ENCODE results near the gene MAP7. TPM values are rescaled to one million over a fixed set of nuclear protein-coding genes. Genes with fewer than 3 reads are reported as not detected.

The MAP7 gene
- total RNA-seq, 1 donor from 2014 or later = 1.3 TPM

DNA sequence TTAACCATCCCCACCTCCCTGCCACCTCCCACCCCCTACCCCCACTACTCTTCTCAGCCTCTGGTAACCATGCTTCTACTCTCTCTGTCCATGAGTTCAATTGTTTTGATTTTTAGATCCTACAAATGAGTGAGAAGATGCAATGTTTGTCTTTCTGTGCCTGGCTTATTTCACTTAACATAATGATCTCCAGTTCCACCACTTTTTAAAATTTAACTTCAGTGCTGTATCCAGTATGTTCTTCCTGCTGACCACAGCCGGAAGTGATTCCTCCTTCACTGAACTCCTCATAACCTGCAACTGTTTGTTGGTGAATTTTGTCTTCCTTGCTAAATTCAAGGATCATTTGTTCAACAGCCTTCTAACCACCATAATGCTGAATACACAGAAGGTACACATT is 3.9 kb downstream of the MAP7 start:
- H3K27me3 Mint-ChIP-seq (ENCODE audit: low read depth) = peaks cover 83% of the 10 kb centered on the region
- H3K27ac Mint-ChIP-seq (ENCODE audit: unreplicated experiment) = no peak overlapping the region
- H3K9me3 Mint-ChIP-seq = no peaks in the 10 kb centered on the region
- TF ChIP-seq, protein P1, sequence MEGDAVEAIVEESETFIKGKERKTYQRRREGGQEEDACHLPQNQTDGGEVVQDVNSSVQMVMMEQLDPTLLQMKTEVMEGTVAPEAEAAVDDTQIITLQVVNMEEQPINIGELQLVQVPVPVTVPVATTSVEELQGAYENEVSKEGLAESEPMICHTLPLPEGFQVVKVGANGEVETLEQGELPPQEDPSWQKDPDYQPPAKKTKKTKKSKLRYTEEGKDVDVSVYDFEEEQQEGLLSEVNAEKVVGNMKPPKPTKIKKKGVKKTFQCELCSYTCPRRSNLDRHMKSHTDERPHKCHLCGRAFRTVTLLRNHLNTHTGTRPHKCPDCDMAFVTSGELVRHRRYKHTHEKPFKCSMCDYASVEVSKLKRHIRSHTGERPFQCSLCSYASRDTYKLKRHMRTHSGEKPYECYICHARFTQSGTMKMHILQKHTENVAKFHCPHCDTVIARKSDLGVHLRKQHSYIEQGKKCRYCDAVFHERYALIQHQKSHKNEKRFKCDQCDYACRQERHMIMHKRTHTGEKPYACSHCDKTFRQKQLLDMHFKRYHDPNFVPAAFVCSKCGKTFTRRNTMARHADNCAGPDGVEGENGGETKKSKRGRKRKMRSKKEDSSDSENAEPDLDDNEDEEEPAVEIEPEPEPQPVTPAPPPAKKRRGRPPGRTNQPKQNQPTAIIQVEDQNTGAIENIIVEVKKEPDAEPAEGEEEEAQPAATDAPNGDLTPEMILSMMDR (conservative IDR thresholded peaks at IDR 0.05) = no peak
- H3K4me3 Mint-ChIP-seq = no peak overlapping the region
- H3K4me1 Mint-ChIP-seq = peaks cover 4% of the 10 kb centered on the region
- DNase-seq (ENCODE audit: low read depth, low spot score) = no peak
- H3K36me3 Mint-ChIP-seq (ENCODE audit: low read depth) = no peaks in the 10 kb centered on the region

- Mint-ChIP-seq H3K27ac (ENCODE audit: unreplicated experiment) (no peak overlapping the region), H3K9me3 (no peaks in the 10 kb centered on the region), H3K27me3 (ENCODE audit: low read depth) (peaks cover 72% of the 10 kb centered on the region), H3K4me3 (no peak overlapping the region), H3K36me3 (ENCODE audit: low read depth) (no peaks in the 10 kb centered on the region), H3K4me1 (peaks cover 7% of the 10 kb centered on the region)
- TF ChIP-seq, protein P1 (conservative IDR thresholded peaks at IDR 0.05) = no peak
- no peak for DNase-seq (ENCODE audit: low read depth, low spot score)
Observed at GRCh38 chr6:136544326-136544725, 5.9 kb downstream of the MAP7 start.

- Mint-ChIP-seq H3K27ac (ENCODE audit: unreplicated experiment) (no peak overlapping the region), H3K36me3 (ENCODE audit: low read depth) (no peaks in the 10 kb centered on the region), H3K4me3 (no peak overlapping the region), H3K9me3 (no peaks in the 10 kb centered on the region), H3K27me3 (ENCODE audit: low read depth) (peaks cover 43% of the 10 kb centered on the region), H3K4me1 (peaks cover 7% of the 10 kb centered on the region)
- no peak for DNase-seq (ENCODE audit: low read depth, low spot score)
- TF ChIP-seq, protein P1 (conservative IDR thresholded peaks at IDR 0.05) = no peak
Observed at GRCh38 chr6:136541395-136541794, 8.8 kb downstream of the MAP7 start.

GRCh38 chr6:136539967-136540652 is 10.1 kb downstream of the MAP7 start:
- Mint-ChIP-seq H3K27me3 (ENCODE audit: low read depth) (peaks cover 32% of the 10 kb centered on the region), H3K4me3 (no peak overlapping the region), H3K36me3 (ENCODE audit: low read depth) (no peaks in the 10 kb centered on the region), H3K9me3 (peaks cover 2% of the 10 kb centered on the region), H3K4me1 (peaks cover 7% of the 10 kb centered on the region), H3K27ac (ENCODE audit: unreplicated experiment) (no peak overlapping the region)
- no peak for DNase-seq (ENCODE audit: low read depth, low spot score)
- TF ChIP-seq, protein P1 (conservative IDR thresholded peaks at IDR 0.05) = no peak

DNA sequence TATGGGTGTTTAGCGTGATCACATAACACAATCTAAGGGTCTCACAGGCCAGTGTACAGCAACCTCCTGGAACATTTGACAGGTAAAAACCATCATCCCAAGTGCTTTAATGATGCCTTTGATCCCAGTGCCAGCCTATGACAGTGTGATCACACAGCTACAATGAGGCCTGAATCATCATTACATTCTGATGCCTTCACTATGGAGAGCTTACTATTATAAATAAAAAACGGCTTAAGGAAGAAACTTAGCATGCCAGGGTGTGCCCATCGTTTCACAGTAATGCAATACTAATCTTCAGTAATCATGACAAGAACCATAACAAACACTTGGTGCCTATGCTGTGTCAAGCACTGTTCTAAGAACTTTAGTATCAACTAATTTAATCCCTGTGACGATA is 11.4 kb downstream of the MAP7 start:
- no peak overlapping the region for H3K27ac Mint-ChIP-seq (ENCODE audit: unreplicated experiment)
- peaks cover 19% of the 10 kb centered on the region for H3K27me3 Mint-ChIP-seq (ENCODE audit: low read depth)
- TF ChIP-seq, protein P1 (conservative IDR thresholded peaks at IDR 0.05) = no peak

More for the DNA sequence above, 11.4 kb downstream of the MAP7 start:
- no peak for DNase-seq (ENCODE audit: low read depth, low spot score)
- Mint-ChIP-seq H3K4me1 (peaks cover 7% of the 10 kb centered on the region), H3K36me3 (ENCODE audit: low read depth) (no peaks in the 10 kb centered on the region), H3K9me3 (peaks cover 2% of the 10 kb centered on the region), H3K4me3 (no peak overlapping the region)
